Mammary epithelial cell (primary cell): Measurements from ENCODE around the gene SEMA3A.

ENCODE experiments used
- EZH2 ChIP-seq: IDR thresholded peaks from 2 replicates; pipeline ENCODE4 v1.6.1; 2012; ENCODE audit warnings: low read length, inconsistent platforms, borderline replicate concordance
- TF ChIP-seq, protein P1 (sequence below), 2 donors: IDR thresholded peaks in 1 of 2; conservative IDR thresholded peaks in 1 of 2; 2 replicates each; pipeline ENCODE4 v1.5.1; 2011 to 2012; ENCODE audit warnings: inconsistent platforms in 2 of 2, low read length in 2 of 2, mild to moderate bottlenecking in 2 of 2, control low read depth in 1 of 2, low read depth in 1 of 2; ENCODE audit not compliant: insufficient read depth in 1 of 2; ENCODE audit errors: extremely low read depth in 1 of 2

DNA sequence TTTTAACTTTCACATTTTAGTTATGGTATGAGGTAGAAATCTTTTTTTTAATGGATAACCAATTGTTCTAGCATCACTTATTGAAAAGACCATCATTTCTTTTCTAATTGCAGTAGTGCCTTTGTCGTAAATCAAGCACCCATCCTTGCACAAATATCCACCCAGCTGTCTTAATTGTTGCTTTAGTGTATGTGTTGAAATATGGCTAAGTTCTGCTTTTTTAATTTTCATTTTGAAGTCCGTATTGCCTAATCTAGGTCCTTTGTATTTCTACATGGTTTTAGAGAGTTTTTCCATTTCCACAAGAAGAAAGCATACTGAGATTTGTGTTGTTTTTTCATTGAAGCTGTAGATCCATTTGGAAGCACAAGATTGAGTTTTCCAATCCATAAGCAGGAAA lies 286.1 kb downstream of the SEMA3A start:
- TF ChIP-seq, protein P1, sequence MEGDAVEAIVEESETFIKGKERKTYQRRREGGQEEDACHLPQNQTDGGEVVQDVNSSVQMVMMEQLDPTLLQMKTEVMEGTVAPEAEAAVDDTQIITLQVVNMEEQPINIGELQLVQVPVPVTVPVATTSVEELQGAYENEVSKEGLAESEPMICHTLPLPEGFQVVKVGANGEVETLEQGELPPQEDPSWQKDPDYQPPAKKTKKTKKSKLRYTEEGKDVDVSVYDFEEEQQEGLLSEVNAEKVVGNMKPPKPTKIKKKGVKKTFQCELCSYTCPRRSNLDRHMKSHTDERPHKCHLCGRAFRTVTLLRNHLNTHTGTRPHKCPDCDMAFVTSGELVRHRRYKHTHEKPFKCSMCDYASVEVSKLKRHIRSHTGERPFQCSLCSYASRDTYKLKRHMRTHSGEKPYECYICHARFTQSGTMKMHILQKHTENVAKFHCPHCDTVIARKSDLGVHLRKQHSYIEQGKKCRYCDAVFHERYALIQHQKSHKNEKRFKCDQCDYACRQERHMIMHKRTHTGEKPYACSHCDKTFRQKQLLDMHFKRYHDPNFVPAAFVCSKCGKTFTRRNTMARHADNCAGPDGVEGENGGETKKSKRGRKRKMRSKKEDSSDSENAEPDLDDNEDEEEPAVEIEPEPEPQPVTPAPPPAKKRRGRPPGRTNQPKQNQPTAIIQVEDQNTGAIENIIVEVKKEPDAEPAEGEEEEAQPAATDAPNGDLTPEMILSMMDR (conservative IDR thresholded peaks at IDR 0.05 in 1 of 2, IDR thresholded peaks at IDR 0.05 in 1 of 2; ENCODE audit: extremely low read depth in 1 of 2, insufficient read depth in 1 of 2, low read depth in 1 of 2, low read length in 2 of 2) = no peak
- TF ChIP-seq EZH2 = no peak
